HG03108 (cell line): ENCODE results near the gene S100A14.
A peak's percentile ranks its signal among the peaks of the same experiment; 100 is the strongest.

ENCODE experiments used
- ATAC-seq: cut with Tn5 transposase; IDR thresholded peaks from one replicate; pipeline ENCODE4 v1.9.1; 2021; ENCODE audit warnings: moderate library complexity; ENCODE audit not compliant: unreplicated experiment

The S100A14 gene

DNA sequence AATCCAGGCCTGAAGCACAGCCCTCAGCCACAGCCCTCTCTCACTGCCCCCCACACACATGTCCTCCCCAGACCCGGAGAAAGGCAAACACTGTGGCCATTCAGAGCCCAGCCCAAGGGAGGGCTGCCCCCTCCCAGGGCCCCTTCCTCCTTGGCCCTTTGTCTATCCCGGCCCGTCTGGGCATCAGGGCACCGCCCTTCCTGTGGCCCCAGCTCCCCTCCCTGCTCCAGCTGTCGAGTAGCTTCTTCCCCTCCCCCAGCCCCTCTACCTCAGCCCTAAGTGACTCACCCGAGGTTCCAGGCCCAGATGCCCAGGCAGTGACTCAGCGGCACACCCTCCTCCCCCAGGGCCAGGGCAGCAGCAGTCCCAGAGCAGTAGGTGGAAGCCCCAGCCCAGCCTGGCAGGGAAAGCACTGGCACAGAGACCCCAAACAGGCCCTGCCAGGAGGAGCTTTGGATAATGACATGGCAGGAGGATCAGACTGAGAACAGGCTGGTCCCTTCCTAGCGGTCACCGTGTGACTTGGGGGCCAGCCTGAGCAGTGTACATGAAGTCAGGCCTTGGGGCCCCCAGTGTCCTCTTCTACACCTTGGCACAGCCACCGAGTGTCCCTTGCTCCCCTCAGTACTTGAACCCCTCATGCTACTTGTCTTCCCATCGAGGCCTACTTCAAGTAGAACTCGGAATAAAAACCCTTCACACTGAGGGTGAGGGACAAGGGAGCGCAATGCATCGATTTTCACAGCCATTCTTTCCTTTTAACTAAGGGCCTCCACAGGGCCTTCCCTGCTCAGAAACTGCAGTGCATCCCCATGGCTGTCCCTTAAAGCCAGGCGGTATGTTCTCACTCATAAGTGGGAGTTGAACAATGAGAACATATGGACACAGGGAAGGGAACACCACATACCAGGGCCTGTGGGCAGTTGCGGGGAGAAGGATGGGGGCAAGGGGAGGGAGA lies 49.4 kb downstream of the S100A14 start:
- peak; percentile 40 for ATAC-seq

DNA sequence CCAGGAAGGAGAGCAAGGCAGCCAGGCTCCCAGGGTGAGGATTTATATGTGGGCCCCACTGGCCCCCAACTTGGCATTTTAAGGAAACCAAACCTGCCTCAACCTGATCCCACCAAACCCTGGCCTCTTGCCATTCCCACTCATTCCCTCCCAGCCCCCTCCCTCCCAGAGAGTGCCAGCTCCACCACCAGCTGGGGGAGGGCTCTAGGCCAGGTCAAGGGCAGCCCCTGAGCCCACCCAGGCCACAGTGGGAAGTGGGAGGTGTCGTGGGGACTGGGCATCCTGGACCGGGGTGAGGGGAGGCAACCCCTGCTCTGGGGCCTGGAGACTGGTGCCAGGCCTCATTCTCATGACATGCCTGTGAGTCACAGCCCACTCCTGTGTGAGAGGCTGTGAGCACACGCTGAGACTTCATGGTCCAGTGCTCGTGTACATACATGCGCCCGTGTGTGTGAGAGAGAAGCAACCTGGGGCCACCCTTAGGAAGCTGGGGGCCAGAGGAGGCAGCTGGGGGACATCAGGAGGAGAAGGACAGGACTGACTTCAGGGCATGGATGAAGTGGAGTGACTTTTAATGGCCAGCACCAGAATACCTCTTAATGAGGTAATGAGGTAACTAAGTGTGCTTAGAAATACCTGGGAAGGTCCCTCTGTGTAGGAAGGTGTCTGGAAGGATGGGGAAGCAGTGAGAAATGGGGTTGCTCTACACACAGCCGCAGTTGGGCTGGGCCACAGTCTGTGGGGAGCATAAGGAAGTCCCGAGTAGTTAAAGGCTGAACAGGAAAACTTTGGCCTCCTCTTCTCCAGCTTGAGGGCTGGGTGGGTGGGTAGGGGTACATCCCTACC lies 50.4 kb downstream of the S100A14 start, which contains the start of gene S100A2:
Gene S100A2, minus strand, starts transcription at position 316 of the 846 bp plus-strand sequence. CDS start 1,967 bp downstream, outside the sequence.
- no peak for ATAC-seq
